MM.1S (cell line): ENCODE results near the gene PNKD.
A peak's percentile ranks its signal among the peaks of the same experiment; 100 is the strongest.

ENCODE experiments used
- DNase-seq: peaks from one replicate; pipeline ENCODE4 v3.0.0-alpha.2; 2015
- H2AFZ ChIP-seq: fragments of 300-600 bp; sonication (generic); 2 replicates; pipeline ENCODE4 v1.6.0; 2016; ENCODE audit warnings: antibody characterized with exemption, low read length
- H3F3A ChIP-seq: fragments of 300-600 bp; sonication (generic); 2 replicates; pipeline ENCODE4 v1.6.1; 2016; ENCODE audit warnings: mild to moderate bottlenecking, antibody characterized with exemption, low read length, moderate library complexity, mixed read lengths; ENCODE audit not compliant: insufficient read depth
- H3K27ac ChIP-seq: fragments of 300-600 bp; sonication (generic); 2 replicates; pipeline ENCODE4 v1.5.1; 2016; ENCODE audit warnings: mild to moderate bottlenecking, low read length
- H3K27me3 ChIP-seq: fragments of 300-600 bp; sonication (generic); replicated peaks from 2 replicates; pipeline ENCODE4 v1.6.0; 2016; ENCODE audit warnings: low read length; ENCODE audit not compliant: insufficient read depth
- H3K36me3 ChIP-seq: fragments of 300-600 bp; sonication (generic); replicated peaks from 2 replicates; pipeline ENCODE4 v1.6.1; 2016; ENCODE audit warnings: mild to moderate bottlenecking, low read length, mixed read lengths; ENCODE audit not compliant: insufficient read depth
- H3K4me1 ChIP-seq: fragments of 300-600 bp; sonication (generic); 2 replicates; pipeline ENCODE4 v1.6.1; 2016; ENCODE audit warnings: low read length, mixed read lengths
- H3K4me2 ChIP-seq: fragments of 300-600 bp; sonication (generic); 2 replicates; pipeline ENCODE4 v1.6.0; 2016; ENCODE audit warnings: low read depth, low read length
- H3K4me3 ChIP-seq: fragments of 300-600 bp; sonication (generic); 2 replicates; pipeline ENCODE4 v1.5.1; 2016; ENCODE audit warnings: low read length, mixed read lengths
- H3K79me2 ChIP-seq: fragments of 300-600 bp; sonication (generic); 2 replicates; pipeline ENCODE4 v1.6.1; 2016; ENCODE audit warnings: mixed run types, low read length, mixed read lengths
- H3K9ac ChIP-seq: fragments of 300-600 bp; sonication (generic); 2 replicates; pipeline ENCODE4 v1.6.1; 2016; ENCODE audit warnings: low read length, mixed read lengths
- H3K9me2 ChIP-seq: fragments of 300-600 bp; sonication (generic); replicated peaks from 2 replicates; pipeline ENCODE4 v1.6.1; 2016; ENCODE audit warnings: mild to moderate bottlenecking, low read length, mixed read lengths; ENCODE audit not compliant: insufficient read depth
- H3K9me3 ChIP-seq: fragments of 300-600 bp; sonication (generic); replicated peaks from 2 replicates; pipeline ENCODE4 v1.6.1; 2016; ENCODE audit warnings: mild to moderate bottlenecking, low read length, mixed read lengths; ENCODE audit not compliant: insufficient read depth
- H4K20me1 ChIP-seq: fragments of 300-600 bp; sonication (generic); 2 replicates; pipeline ENCODE4 v1.6.1; 2016; ENCODE audit warnings: mild to moderate bottlenecking, low read length, moderate library complexity, mixed read lengths; ENCODE audit not compliant: insufficient read depth
- EZH2 ChIP-seq: fragments of 300-600 bp; sonication (generic); optimal IDR thresholded peaks from 2 replicates; pipeline ENCODE3; 2017; ENCODE audit warnings: low read depth, mild to moderate bottlenecking, antibody characterized with exemption, low read length, mixed read lengths
- EZH2phosphoT487 ChIP-seq: fragments of 300-600 bp; sonication (generic); IDR thresholded peaks from 2 replicates; pipeline ENCODE4 v1.6.1; 2018; ENCODE audit warnings: antibody characterized with exemption, low read length
- TF ChIP-seq, protein P1 (sequence below): fragments of 300-600 bp; sonication (generic); IDR thresholded peaks from 2 replicates; pipeline ENCODE4 v1.5.1; 2016; ENCODE audit warnings: antibody characterized with exemption, low read length, mixed read lengths

PNKD gene

DNA sequence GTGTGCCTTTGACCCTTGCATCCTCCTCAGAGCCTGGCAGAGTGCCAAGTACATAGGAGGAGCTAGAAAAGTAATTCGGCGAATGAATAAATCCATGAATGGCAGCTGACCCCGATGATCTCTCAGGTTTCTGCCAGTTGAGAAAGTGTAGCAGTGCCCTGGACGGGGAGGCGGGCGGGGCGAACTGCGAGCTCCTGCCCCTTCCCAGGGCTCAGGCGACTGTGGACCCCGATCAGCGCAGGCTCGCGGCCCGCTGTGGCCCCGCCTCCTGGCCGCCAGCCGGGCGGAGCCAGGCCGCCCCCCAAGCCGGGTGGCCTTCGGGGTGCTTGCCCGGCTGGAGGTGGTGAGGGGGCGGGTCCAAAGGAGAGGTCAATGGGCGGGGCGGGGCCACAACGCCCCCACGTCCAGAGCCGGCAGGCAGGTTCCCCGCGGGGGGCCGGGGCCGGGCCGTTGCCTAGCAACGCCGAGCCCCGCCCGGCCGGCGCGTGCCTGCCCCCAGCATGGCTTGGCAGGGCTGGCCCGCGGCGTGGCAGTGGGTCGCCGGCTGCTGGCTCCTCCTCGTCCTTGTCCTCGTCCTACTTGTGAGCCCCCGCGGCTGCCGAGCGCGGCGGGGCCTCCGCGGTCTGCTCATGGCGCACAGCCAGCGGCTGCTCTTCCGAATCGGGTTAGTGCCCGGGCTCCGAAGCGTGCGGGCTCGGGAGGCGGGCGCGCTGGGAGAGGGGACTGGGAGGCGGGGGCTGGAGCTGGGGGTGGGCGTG, 52.6 kb downstream of the PNKD start:
- H2AFZ ChIP-seq, result peak overlapping the region; percentile 74
- H3K4me3 ChIP-seq, result peak overlapping the region; percentile 66
- H3K36me3 ChIP-seq, result no peaks in the 10 kb centered on the region
- no peaks in the 10 kb centered on the region for H3K27me3 ChIP-seq
- H3K9me3 ChIP-seq, result no peaks in the 10 kb centered on the region
- TF ChIP-seq EZH2phosphoT487 (no peak), EZH2 (no peak)
- TF ChIP-seq, protein P1, sequence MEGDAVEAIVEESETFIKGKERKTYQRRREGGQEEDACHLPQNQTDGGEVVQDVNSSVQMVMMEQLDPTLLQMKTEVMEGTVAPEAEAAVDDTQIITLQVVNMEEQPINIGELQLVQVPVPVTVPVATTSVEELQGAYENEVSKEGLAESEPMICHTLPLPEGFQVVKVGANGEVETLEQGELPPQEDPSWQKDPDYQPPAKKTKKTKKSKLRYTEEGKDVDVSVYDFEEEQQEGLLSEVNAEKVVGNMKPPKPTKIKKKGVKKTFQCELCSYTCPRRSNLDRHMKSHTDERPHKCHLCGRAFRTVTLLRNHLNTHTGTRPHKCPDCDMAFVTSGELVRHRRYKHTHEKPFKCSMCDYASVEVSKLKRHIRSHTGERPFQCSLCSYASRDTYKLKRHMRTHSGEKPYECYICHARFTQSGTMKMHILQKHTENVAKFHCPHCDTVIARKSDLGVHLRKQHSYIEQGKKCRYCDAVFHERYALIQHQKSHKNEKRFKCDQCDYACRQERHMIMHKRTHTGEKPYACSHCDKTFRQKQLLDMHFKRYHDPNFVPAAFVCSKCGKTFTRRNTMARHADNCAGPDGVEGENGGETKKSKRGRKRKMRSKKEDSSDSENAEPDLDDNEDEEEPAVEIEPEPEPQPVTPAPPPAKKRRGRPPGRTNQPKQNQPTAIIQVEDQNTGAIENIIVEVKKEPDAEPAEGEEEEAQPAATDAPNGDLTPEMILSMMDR, result no peak
- H3K4me2 ChIP-seq, result peak overlapping the region; percentile 79
- no peaks in the 10 kb centered on the region for H4K20me1 ChIP-seq
- no peak overlapping the region; the same call in 1 of the 2 replicates for H3K9ac ChIP-seq
- H3K4me1 ChIP-seq, result no peaks in the 10 kb centered on the region
- 0 out of 2 replicates have a peak, but pooled peaks cover 3% of the 10 kb centered on the region for H3F3A ChIP-seq
- no peaks in the 10 kb centered on the region for H3K79me2 ChIP-seq
- peak; percentile 44 for DNase-seq
- no peak overlapping the region for H3K27ac ChIP-seq
- H3K9me2 ChIP-seq, result no peaks in the 10 kb centered on the region

DNA sequence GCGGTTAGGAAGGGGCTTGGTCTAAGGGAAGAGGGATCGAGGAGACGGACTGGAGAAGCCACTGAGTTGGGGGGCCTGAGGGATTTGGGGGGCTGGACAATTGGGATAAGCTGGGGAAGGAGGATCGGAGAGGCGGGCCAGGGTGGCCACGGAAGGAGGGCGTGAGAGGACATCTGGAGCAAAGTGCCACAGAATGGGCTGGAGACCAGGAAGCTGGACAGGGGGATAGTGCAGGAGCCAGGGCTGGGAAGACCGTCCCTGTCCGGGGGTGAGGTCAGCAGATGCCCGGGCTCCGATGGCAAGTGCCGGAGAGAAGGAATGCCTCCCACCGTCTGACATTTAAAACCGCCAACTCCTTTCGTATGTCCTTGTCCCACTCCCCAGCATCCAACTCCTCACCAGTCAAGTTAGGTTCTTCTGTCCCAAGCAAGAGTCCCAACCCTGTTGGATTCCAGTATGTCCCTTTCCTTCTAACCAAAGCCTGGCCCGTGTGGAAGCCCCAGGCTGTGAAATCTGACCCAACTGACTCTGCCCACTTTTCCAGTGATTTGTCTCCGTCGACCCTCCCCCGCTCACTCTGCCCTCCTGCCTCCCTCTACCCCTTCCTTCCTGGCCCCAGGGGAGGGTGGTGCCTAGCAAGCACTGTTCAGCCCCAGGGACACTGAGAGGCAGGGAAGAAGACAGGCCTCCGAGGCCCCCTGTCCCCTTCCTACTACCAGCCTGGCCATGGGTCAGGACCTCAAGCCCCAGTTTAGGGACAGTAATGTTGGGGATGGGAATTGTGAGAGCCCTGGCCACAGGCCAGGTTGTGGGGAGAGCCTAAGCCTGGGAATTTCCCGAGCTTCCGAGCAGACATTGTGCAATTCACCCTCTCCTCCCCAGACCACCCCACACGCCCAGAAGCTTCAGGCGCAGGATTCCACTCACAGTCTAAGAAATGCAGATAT, 53.5 kb downstream of the PNKD start:
- no peaks in the 10 kb centered on the region for H3K9me2 ChIP-seq
- H3K4me3 ChIP-seq, result peak overlapping the region; percentile 66
- DNase-seq, result no peak
- no peaks in the 10 kb centered on the region for H3K79me2 ChIP-seq
- no peak overlapping the region; the same call in 1 of the 2 replicates for H3K9ac ChIP-seq
- H3K36me3 ChIP-seq, result no peaks in the 10 kb centered on the region
- H4K20me1 ChIP-seq, result no peaks in the 10 kb centered on the region
- H3K4me2 ChIP-seq, result peak overlapping the region; percentile 79
- 0 out of 2 replicates have a peak, but pooled peaks cover 3% of the 10 kb centered on the region for H3F3A ChIP-seq
- H2AFZ ChIP-seq, result peak overlapping the region; percentile 74
- TF ChIP-seq EZH2phosphoT487 (no peak), EZH2 (no peak)
- TF ChIP-seq, protein P1, result no peak
- H3K27me3 ChIP-seq, result no peaks in the 10 kb centered on the region
- H3K4me1 ChIP-seq, result no peaks in the 10 kb centered on the region
- H3K27ac ChIP-seq, result no peak overlapping the region
- H3K9me3 ChIP-seq, result no peaks in the 10 kb centered on the region

DNA sequence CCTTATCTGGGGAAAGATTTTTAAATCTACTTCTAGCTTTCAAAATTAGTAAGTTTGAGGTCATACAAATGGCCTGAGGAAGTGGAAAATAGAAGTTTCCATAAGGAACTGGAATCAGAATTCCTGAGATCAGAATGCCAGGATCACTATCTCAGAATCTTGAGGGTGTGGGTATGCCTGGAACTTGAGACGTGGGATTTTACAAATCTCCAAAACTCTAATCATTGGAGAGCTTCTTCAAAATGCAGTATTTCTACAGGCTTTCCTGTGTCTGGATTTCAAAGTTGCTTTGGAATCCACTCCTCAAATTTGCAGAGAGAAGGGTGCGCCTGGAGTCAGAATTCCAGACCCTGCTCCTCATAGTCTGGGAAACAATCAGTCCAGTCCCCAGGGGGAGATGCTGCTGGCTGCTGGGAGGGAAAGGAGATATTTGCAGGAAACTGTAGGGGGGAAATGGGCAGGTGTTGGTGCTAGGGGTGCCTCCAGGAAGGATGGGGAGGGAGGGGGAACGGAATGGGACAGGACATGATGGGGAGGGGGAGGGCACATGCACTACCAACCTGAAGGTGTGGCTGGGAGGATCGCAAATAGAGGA, 55.3 kb downstream of the PNKD start:
- Histone ChIP-seq H3K27me3 (no peaks in the 10 kb centered on the region), H4K20me1 (no peaks in the 10 kb centered on the region), H3K36me3 (no peaks in the 10 kb centered on the region), H3K4me3 (no peak overlapping the region), H3K27ac (no peak overlapping the region), H3K9me3 (no peaks in the 10 kb centered on the region), H3K4me1 (0 out of 2 replicates have a peak, but pooled peaks cover 7% of the 10 kb centered on the region), H3F3A (0 out of 2 replicates have a peak, but pooled peaks cover 3% of the 10 kb centered on the region), H3K4me2 (no peak overlapping the region), H2AFZ (no peak overlapping the region), H3K9me2 (no peaks in the 10 kb centered on the region), H3K9ac (no peak overlapping the region), H3K79me2 (no peaks in the 10 kb centered on the region)
- DNase-seq, result no peak
- TF ChIP-seq, protein P1, result no peak
- no peak for TF ChIP-seq EZH2
- TF ChIP-seq EZH2phosphoT487, result no peak
